Keratinocyte (primary cell): ENCODE results near the gene IFNE. TPM values are rescaled to one million over a fixed set of nuclear protein-coding genes. Genes with fewer than 3 reads are reported as not detected.
A peak's percentile ranks its signal among the peaks of the same experiment; 100 is the strongest.

ENCODE experiments used
- DNase-seq: peaks from one replicate; pipeline ENCODE4 v3.0.0-alpha.2; 2011; ENCODE audit warnings: low read depth, missing footprints, low spot score
- FAIRE-seq: peaks from 2 replicates; lab custom pipeline; 2011; peaks lifted over from hg19 to GRCh38; lab: Jason Lieb, UNC
- H2AFZ ChIP-seq: 2 replicates; pipeline ENCODE4 v1.6.0; 2012; ENCODE audit warnings: low read length, control low read depth, inconsistent platforms; ENCODE audit not compliant: control insufficient read depth
- H3K27ac ChIP-seq: 2 replicates; pipeline ENCODE4 v1.5.1; 2011; ENCODE audit warnings: low read length; ENCODE audit not compliant: control insufficient read depth, insufficient read depth
- H3K27me3 ChIP-seq: 3 replicates; pipeline ENCODE4 v1.6.0; 2011; ENCODE audit warnings: low read length; ENCODE audit not compliant: control insufficient read depth, insufficient read depth; ENCODE audit errors: extremely low read depth
- H3K36me3 ChIP-seq, 2 experiments: 2 replicates in 1 of 2; 3 replicates in 1 of 2; pipeline ENCODE4 v1.5.1; 2011; ENCODE audit warnings: low read length in 2 of 2, mild to moderate bottlenecking in 1 of 2; ENCODE audit not compliant: control insufficient read depth in 2 of 2, insufficient read depth in 2 of 2; ENCODE audit errors: extremely low read depth in 1 of 2
- H3K4me1 ChIP-seq: 3 replicates; pipeline ENCODE4 v1.5.1; 2011; ENCODE audit warnings: low read length; ENCODE audit not compliant: control insufficient read depth, insufficient read depth; ENCODE audit errors: extremely low read depth
- H3K4me2 ChIP-seq: 3 replicates; pipeline ENCODE4 v1.6.0; 2011; ENCODE audit warnings: low read depth, low read length; ENCODE audit not compliant: control insufficient read depth, insufficient read depth; ENCODE audit errors: extremely low read depth
- H3K4me3 ChIP-seq, 3 experiments: fragments of 200-600 bp in 1 of 3; sonication (generic) in 1 of 3; 2 replicates in 2 of 3; 3 replicates in 1 of 3; pipeline ENCODE4 v1.5.1; 2011 to 2016; ENCODE audit warnings: low read length in 3 of 3, mild to moderate bottlenecking in 3 of 3, control low read depth in 2 of 3, inconsistent platforms in 1 of 3, low read depth in 1 of 3, mixed read lengths in 1 of 3, mixed run types in 1 of 3, moderate library complexity in 1 of 3; ENCODE audit not compliant: control insufficient read depth in 2 of 3, insufficient read depth in 2 of 3; ENCODE audit errors: extremely low read depth in 1 of 3
- H3K79me2 ChIP-seq: 2 replicates; pipeline ENCODE4 v1.6.0; 2012; ENCODE audit warnings: low read length; ENCODE audit not compliant: control insufficient read depth, insufficient read depth
- H3K9ac ChIP-seq: 3 replicates; pipeline ENCODE4 v1.6.0; 2011; ENCODE audit warnings: low read length; ENCODE audit not compliant: control insufficient read depth, insufficient read depth; ENCODE audit errors: extremely low read depth
- H3K9me1 ChIP-seq: 3 replicates; pipeline ENCODE4 v1.6.0; 2011; ENCODE audit warnings: low read length; ENCODE audit not compliant: control insufficient read depth, insufficient read depth; ENCODE audit errors: extremely low read depth
- H3K9me3 ChIP-seq: 2 replicates; pipeline ENCODE4 v1.5.1; 2012; ENCODE audit warnings: low read depth, low read length; ENCODE audit not compliant: control insufficient read depth
- H4K20me1 ChIP-seq: 3 replicates; pipeline ENCODE4 v1.6.0; 2011; ENCODE audit warnings: low read length; ENCODE audit not compliant: control insufficient read depth, insufficient read depth; ENCODE audit errors: extremely low read depth
- EZH2 ChIP-seq: IDR thresholded peaks from one replicate; pipeline ENCODE4 v1.6.1; 2012; ENCODE audit warnings: inconsistent platforms, mild to moderate bottlenecking, low read length, moderate library complexity
- dilution Hi-C: fragments of 300-500 bp; cut with MboI; formaldehyde crosslinking; loops from one replicate; pipeline ENCODE4 v1.7.0; 2020; ENCODE audit warnings: low sequenced_read_pairs; ENCODE audit not compliant: extremely low pct_ligation_motif_present
- polyA plus RNA-seq, 5 experiments: library from polyadenylated mRNA; depleted of rRNA in 3 of 5; stranded (reverse) in 3 of 5; stranded (forward) in 1 of 5; unstranded in 1 of 5; fragments of >200 nt; gene quantifications; 1 replicate in 1 of 5; 2 replicates in 3 of 5; 3 replicates in 1 of 5; pipeline versions ENCODE4 v1.2.1 to v1.2.3, GENCODE V29; 2011 to 2012; ENCODE audit warnings: missing spikeins in 2 of 5, low read depth in 1 of 5, low replicate concordance in 1 of 5
- TF ChIP-seq, protein P1 (sequence below), 3 experiments: IDR thresholded peaks in 1 of 3; conservative IDR thresholded peaks in 1 of 3; optimal IDR thresholded peaks in 1 of 3; 2 replicates in 2 of 3; 3 replicates in 1 of 3; pipeline versions ENCODE3 to v1.5.1; 2011; ENCODE audit warnings: low read length in 3 of 3, mild to moderate bottlenecking in 3 of 3, moderate library complexity in 2 of 3, control low read depth in 1 of 3, inconsistent platforms in 1 of 3; ENCODE audit not compliant: insufficient read depth in 2 of 3; ENCODE audit errors: extremely low read depth in 1 of 3

The IFNE gene
- polyA plus RNA-seq, 1 donor (not counting 4 experiments of a cell fraction or from before 2014, with no cell fraction given) = 3.9 TPM

DNA sequence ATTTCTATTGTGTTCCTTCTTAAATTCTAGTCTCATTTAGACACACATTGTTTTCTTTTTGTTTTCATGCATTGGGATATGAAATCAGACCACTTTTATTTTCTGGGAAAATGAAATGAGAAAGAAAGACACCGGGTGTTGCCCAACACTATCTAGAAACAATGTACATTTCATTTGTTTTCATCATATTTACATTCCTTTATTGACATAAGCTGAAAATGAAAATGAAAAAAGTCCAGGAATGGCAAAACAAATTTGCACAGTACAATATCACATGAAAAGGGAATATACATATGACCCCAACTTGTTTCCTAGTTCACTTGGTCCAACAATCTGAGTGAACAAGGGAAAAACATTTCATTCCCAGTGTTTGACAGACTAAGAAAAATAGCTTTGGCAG is 20.7 kb downstream of the IFNE start:
- Histone ChIP-seq H3K9me1 (no peaks in the 10 kb centered on the region), H3K27me3 (no peaks in the 10 kb centered on the region), H3K9me3 (no peaks in the 10 kb centered on the region), H3K4me1 (no peaks in the 10 kb centered on the region), H2AFZ (no peak overlapping the region), H3K4me3 (no peak overlapping the region), H3K9ac (no peak overlapping the region), H3K27ac (no peak overlapping the region), H3K36me3 (peaks cover 0 to 13% of the 10 kb centered on the region in 2 experiments), H3K79me2 (no peaks in the 10 kb centered on the region), H4K20me1 (no peaks in the 10 kb centered on the region), H3K4me2 (no peak overlapping the region)
- dilution Hi-C loops = no loop called here
- DNase-seq (no peak), FAIRE-seq (no peak)
- TF ChIP-seq EZH2 = no peak
- TF ChIP-seq, protein P1, sequence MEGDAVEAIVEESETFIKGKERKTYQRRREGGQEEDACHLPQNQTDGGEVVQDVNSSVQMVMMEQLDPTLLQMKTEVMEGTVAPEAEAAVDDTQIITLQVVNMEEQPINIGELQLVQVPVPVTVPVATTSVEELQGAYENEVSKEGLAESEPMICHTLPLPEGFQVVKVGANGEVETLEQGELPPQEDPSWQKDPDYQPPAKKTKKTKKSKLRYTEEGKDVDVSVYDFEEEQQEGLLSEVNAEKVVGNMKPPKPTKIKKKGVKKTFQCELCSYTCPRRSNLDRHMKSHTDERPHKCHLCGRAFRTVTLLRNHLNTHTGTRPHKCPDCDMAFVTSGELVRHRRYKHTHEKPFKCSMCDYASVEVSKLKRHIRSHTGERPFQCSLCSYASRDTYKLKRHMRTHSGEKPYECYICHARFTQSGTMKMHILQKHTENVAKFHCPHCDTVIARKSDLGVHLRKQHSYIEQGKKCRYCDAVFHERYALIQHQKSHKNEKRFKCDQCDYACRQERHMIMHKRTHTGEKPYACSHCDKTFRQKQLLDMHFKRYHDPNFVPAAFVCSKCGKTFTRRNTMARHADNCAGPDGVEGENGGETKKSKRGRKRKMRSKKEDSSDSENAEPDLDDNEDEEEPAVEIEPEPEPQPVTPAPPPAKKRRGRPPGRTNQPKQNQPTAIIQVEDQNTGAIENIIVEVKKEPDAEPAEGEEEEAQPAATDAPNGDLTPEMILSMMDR (optimal IDR thresholded peaks at IDR 0.05 in 1 of 3, IDR thresholded peaks at IDR 0.05 in 1 of 3, conservative IDR thresholded peaks at IDR 0.05 in 1 of 3; ENCODE audit: extremely low read depth in 1 of 3, insufficient read depth in 2 of 3, low read length in 3 of 3) = no peak

DNA sequence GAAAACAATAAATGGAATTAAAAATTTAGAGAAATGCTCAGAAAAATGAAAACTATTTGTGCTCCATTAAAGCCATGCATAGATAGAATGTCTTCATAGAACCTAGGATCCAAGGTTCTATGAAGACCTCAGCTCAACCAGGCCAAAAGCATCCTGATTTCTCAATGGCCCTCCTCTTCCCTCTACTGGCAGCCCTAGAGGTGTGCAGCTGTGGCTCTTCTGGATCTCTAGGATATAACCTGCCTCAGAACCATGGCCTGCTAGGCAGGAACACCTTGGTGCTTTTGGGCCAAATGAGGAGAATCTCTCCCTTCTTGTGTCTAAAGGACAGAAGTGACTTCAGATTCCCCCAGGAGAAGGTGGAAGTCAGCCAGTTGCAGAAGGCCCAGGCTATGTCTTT is 26.8 kb downstream of the IFNE start:
- FAIRE-seq (no peak), DNase-seq (no peak)
- TF ChIP-seq EZH2 = no peak
- TF ChIP-seq, protein P1 (optimal IDR thresholded peaks at IDR 0.05 in 1 of 3, IDR thresholded peaks at IDR 0.05 in 1 of 3, conservative IDR thresholded peaks at IDR 0.05 in 1 of 3; ENCODE audit: extremely low read depth in 1 of 3, insufficient read depth in 2 of 3, low read length in 3 of 3) = peak; percentile 72 to 80 (median 76)
- H3K9me3 ChIP-seq = no peaks in the 10 kb centered on the region
- H2AFZ ChIP-seq = no peak overlapping the region
- H3K9me1 ChIP-seq = no peaks in the 10 kb centered on the region
- peaks cover 4 to 6% of the 10 kb centered on the region in 2 experiments for H3K36me3 ChIP-seq
- no peaks in the 10 kb centered on the region for H3K27me3 ChIP-seq
- no peak overlapping the region for H3K9ac ChIP-seq
- no peak overlapping the region for H3K27ac ChIP-seq
- no peak overlapping the region for H3K4me3 ChIP-seq
- no peaks in the 10 kb centered on the region for H4K20me1 ChIP-seq
- no peaks in the 10 kb centered on the region for H3K79me2 ChIP-seq
- H3K4me2 ChIP-seq = no peak overlapping the region
- dilution Hi-C loops = no loop called here
- peaks cover 14% of the 10 kb centered on the region for H3K4me1 ChIP-seq
